ENCODE data around the gene UBA5.

DNA sequence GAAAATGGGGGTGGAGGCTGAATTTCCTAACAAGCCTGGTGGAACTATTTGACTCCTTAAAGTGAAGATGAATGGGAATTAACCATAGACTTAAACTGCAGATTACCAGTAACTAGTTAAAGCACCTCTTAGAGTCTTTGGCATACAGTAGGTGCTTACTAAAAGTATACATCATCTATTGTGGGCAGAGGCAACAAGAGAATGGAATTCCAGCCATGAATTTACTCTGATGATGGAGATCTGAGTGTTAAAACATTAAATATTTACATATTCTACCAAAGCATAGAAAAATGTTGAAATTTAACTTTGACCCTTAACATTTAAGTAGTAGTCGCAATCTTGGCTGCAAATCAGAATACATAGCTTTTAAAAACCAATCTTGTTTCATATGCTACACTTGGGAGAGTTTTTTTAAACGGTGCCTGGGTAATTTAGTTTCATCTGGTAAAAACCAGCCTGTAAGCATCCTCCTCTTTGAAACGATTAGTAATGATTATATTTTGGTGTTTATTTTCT is 5.2 kb downstream of the UBA5 start:
- TF ChIP-seq BRCA1 (CRISPR knock-in tag; IDR thresholded peaks at IDR 0.05), result no peak
- no peak for TF ChIP-seq TBX3 (IDR thresholded peaks at IDR 0.05; ENCODE audit: borderline replicate concordance)
- TF ChIP-seq FIP1L1 (IDR thresholded peaks at IDR 0.05; ENCODE audit: borderline replicate concordance, insufficient read depth, low read depth, low read length), result no peak
- no peak for TF ChIP-seq ZFP62 (CRISPR knock-in tag; IDR thresholded peaks at IDR 0.05)
- no peak for TF ChIP-seq ISX (CRISPR knock-in tag; conservative IDR thresholded peaks at IDR 0.05)
- no peak for TF ChIP-seq ZNF570 (CRISPR knock-in tag; IDR thresholded peaks at IDR 0.05; ENCODE audit: borderline replicate concordance)
- TF ChIP-seq, protein P1, sequence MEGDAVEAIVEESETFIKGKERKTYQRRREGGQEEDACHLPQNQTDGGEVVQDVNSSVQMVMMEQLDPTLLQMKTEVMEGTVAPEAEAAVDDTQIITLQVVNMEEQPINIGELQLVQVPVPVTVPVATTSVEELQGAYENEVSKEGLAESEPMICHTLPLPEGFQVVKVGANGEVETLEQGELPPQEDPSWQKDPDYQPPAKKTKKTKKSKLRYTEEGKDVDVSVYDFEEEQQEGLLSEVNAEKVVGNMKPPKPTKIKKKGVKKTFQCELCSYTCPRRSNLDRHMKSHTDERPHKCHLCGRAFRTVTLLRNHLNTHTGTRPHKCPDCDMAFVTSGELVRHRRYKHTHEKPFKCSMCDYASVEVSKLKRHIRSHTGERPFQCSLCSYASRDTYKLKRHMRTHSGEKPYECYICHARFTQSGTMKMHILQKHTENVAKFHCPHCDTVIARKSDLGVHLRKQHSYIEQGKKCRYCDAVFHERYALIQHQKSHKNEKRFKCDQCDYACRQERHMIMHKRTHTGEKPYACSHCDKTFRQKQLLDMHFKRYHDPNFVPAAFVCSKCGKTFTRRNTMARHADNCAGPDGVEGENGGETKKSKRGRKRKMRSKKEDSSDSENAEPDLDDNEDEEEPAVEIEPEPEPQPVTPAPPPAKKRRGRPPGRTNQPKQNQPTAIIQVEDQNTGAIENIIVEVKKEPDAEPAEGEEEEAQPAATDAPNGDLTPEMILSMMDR (CRISPR knock-in tag; IDR thresholded peaks at IDR 0.05), result no peak
- TF ChIP-seq THAP9 (CRISPR knock-in tag; IDR thresholded peaks at IDR 0.05; ENCODE audit: borderline replicate concordance), result no peak
- TF ChIP-seq ZNF121 (CRISPR knock-in tag; IDR thresholded peaks at IDR 0.05), result no peak

Measured in HepG2 (cell line).